ENCODE results near the gene CAMK2G. TPM values are rescaled to one million over a fixed set of nuclear protein-coding genes. Genes with fewer than 3 reads are reported as not detected.

Gene CAMK2G
- polyA plus RNA-seq, 3 donors, result 1.7 to 60.7 (median 3.0) TPM

GRCh38 chr10:73828161-73828560, 46.2 kb downstream of the CAMK2G start:
- H3K27me3 Mint-ChIP-seq (ENCODE audit: low read depth in 3 of 3), result peaks cover 0 to 1% (median 0%) of the 10 kb centered on the region in 3 donors
- TF ChIP-seq CTCF (IDR thresholded peaks at IDR 0.05), result no peak
- Histone ChIP-seq H3K27me3 (ENCODE audit: control insufficient read depth in 2 of 2, insufficient read depth in 2 of 2, low read length in 2 of 2) (no peaks in the 10 kb centered on the region), H3K36me3 (replicated peaks in 1 of 2; ENCODE audit: control insufficient read depth in 1 of 2, insufficient read depth in 2 of 2, low read length in 2 of 2) (peaks cover 52 to 91% of the 10 kb centered on the region in 2 donors), H3K4me3 (replicated peaks in 1 of 3; ENCODE audit: low read depth in 2 of 3, low read length in 3 of 3) (no peak overlapping the region), H3K4me1 (ENCODE audit: control insufficient read depth in 1 of 2, insufficient read depth in 2 of 2, low read length in 2 of 2) (no peaks in the 10 kb centered on the region), H3K79me2 (ENCODE audit: insufficient read depth, low read length) (no peaks in the 10 kb centered on the region), H2AFZ (ENCODE audit: insufficient read depth, low read depth, low read length, poor library complexity, severe bottlenecking) (no peak overlapping the region), H3K4me2 (replicated peaks; ENCODE audit: extremely low read depth, low read length, poor library complexity, severe bottlenecking) (no peak overlapping the region), H3K9ac (ENCODE audit: insufficient read depth, low read length, poor library complexity, severe bottlenecking) (no peak overlapping the region), H4K20me1 (ENCODE audit: insufficient read depth, low read length) (no peaks in the 10 kb centered on the region), H3K9me3 (replicated peaks in 1 of 2; ENCODE audit: control insufficient read depth in 1 of 2, insufficient read depth in 1 of 2, low read length in 2 of 2) (no peaks in the 10 kb centered on the region), H3K27ac (ENCODE audit: low read depth in 1 of 2, low read length in 2 of 2) (peak overlapping the region in 1 of 2 donors; percentile 3)
- no peaks in the 10 kb centered on the region for H3K4me1 Mint-ChIP-seq
- no peaks in the 10 kb centered on the region for H3K9me3 Mint-ChIP-seq
- intact Hi-C loops (cut with micrococcal nuclease), result no loop called here
- peak overlapping the region in 2 of 7 donors; percentile 58 to 86 for H3K27ac Mint-ChIP-seq
- H3K36me3 Mint-ChIP-seq, result peaks cover 57 to 83% of the 10 kb centered on the region in 2 donors
- WGBS (ENCODE audit: insufficient coverage), result no CpG with 5 or more reads among the region's 6 CpGs
- no peak for DNase-seq
- H3K4me3 Mint-ChIP-seq, result no peak overlapping the region

- TF ChIP-seq CTCF (IDR thresholded peaks at IDR 0.05), result no peak
- Histone ChIP-seq H4K20me1 (ENCODE audit: insufficient read depth, low read length) (no peaks in the 10 kb centered on the region), H3K27ac (ENCODE audit: low read depth in 1 of 2, low read length in 2 of 2) (peak overlapping the region in 1 of 2 donors; percentile 3), H3K4me3 (replicated peaks in 1 of 3; ENCODE audit: low read depth in 2 of 3, low read length in 3 of 3) (no peak overlapping the region), H3K36me3 (replicated peaks in 1 of 2; ENCODE audit: control insufficient read depth in 1 of 2, insufficient read depth in 2 of 2, low read length in 2 of 2) (peaks cover 55 to 93% of the 10 kb centered on the region in 2 donors), H3K4me2 (replicated peaks; ENCODE audit: extremely low read depth, low read length, poor library complexity, severe bottlenecking) (no peak overlapping the region), H3K4me1 (ENCODE audit: control insufficient read depth in 1 of 2, insufficient read depth in 2 of 2, low read length in 2 of 2) (no peaks in the 10 kb centered on the region), H2AFZ (ENCODE audit: insufficient read depth, low read depth, low read length, poor library complexity, severe bottlenecking) (no peak overlapping the region), H3K79me2 (ENCODE audit: insufficient read depth, low read length) (no peaks in the 10 kb centered on the region), H3K9ac (ENCODE audit: insufficient read depth, low read length, poor library complexity, severe bottlenecking) (no peak overlapping the region), H3K27me3 (ENCODE audit: control insufficient read depth in 2 of 2, insufficient read depth in 2 of 2, low read length in 2 of 2) (no peaks in the 10 kb centered on the region), H3K9me3 (replicated peaks in 1 of 2; ENCODE audit: control insufficient read depth in 1 of 2, insufficient read depth in 1 of 2, low read length in 2 of 2) (no peaks in the 10 kb centered on the region)
- H3K4me1 Mint-ChIP-seq, result peaks cover under 1% of the 10 kb centered on the region
- H3K36me3 Mint-ChIP-seq, result peaks cover 60 to 85% of the 10 kb centered on the region in 2 donors
- 98% methylated on average over 18 of the region's 19 CpGs for WGBS (ENCODE audit: insufficient coverage)
- intact Hi-C loops (cut with micrococcal nuclease), result no loop called here
- DNase-seq, result no peak
- peaks cover 0 to 1% (median 0%) of the 10 kb centered on the region in 3 donors for H3K27me3 Mint-ChIP-seq (ENCODE audit: low read depth in 3 of 3)
- H3K9me3 Mint-ChIP-seq, result no peaks in the 10 kb centered on the region
- no peak overlapping the region for H3K4me3 Mint-ChIP-seq
- peak overlapping the region in 3 of 7 donors; percentile 40 to 86 (median 58) for H3K27ac Mint-ChIP-seq
Observed at GRCh38 chr10:73827346-73828089, 46.8 kb downstream of the CAMK2G start.
